ENCODE results near the gene PXT1. TPM values are rescaled to one million over a fixed set of nuclear protein-coding genes. Genes with fewer than 3 reads are reported as not detected.
"Not testable (repeated sequence)": the region's sequence is repeated elsewhere in the genome, so short reads cannot be mapped to it uniquely, and the experiment has no call there.

PXT1 gene
- total RNA-seq, 2 experiments from 2014 or later = 0.15 to 0.29 TPM

DNA sequence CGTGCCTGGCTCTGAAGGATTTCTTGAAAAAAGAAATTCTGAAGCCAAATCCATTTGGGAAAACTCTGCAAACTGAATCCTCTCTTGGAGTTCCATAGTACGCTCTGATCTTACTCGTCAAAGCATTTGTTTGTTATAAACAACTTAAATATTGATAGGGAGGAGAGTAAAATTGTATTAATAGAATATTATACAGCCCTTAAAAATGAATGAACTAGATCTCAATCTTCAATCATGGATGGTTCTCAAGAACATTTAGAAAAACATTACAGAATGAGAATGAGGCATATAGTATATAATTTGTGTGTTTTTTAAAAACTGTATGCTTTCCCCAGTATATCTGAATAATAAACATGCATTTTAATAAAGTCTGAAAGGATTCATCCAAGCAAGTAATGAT, 25.0 kb upstream of the PXT1 start:
- Mint-ChIP-seq H3K27ac (no peak overlapping the region), H3K36me3 (ENCODE audit: low read depth) (peaks cover 15% of the 10 kb centered on the region)

GRCh38 chr6:36464233-36464632, 21.6 kb upstream of the PXT1 start:
- Mint-ChIP-seq H3K4me1 (ENCODE audit: low read depth) (peaks cover 28% of the 10 kb centered on the region), H3K36me3 (ENCODE audit: low read depth) (peaks cover 8% of the 10 kb centered on the region), H3K27ac (no peak overlapping the region), H3K4me3 (no peak overlapping the region), H3K27me3 (ENCODE audit: low read depth) (no peaks in the 10 kb centered on the region), H3K9me3 (no peaks in the 10 kb centered on the region)
- DNase-seq = no peak
- CTCF ChIA-PET = no interaction called here
- intact Hi-C loops (cut with micrococcal nuclease) = no loop called here

More for the DNA sequence above, 25.0 kb upstream of the PXT1 start:
- H3K9me3 Mint-ChIP-seq = no peaks in the 10 kb centered on the region
- no peaks in the 10 kb centered on the region for H3K27me3 Mint-ChIP-seq (ENCODE audit: low read depth)
- no peak overlapping the region for H3K4me3 Mint-ChIP-seq
- H3K4me1 Mint-ChIP-seq (ENCODE audit: low read depth) = peaks cover 18% of the 10 kb centered on the region
- intact Hi-C loops (cut with micrococcal nuclease) = no loop called here
- CTCF ChIA-PET = no interaction called here
- DNase-seq = no peak

- intact Hi-C loops (cut with micrococcal nuclease) = no loop called here
- no peaks in the 10 kb centered on the region for H3K9me3 Mint-ChIP-seq
- no peaks in the 10 kb centered on the region for H3K27me3 Mint-ChIP-seq (ENCODE audit: low read depth)
- H3K4me3 Mint-ChIP-seq = no peak overlapping the region
- no peak for DNase-seq
- no peak overlapping the region for H3K27ac Mint-ChIP-seq
- CTCF ChIA-PET = no interaction called here
- H3K36me3 Mint-ChIP-seq (ENCODE audit: low read depth) = peaks cover 8% of the 10 kb centered on the region
- peaks cover 25% of the 10 kb centered on the region for H3K4me1 Mint-ChIP-seq (ENCODE audit: low read depth)
Observed at GRCh38 chr6:36463676-36464075, 21.0 kb upstream of the PXT1 start.

DNA sequence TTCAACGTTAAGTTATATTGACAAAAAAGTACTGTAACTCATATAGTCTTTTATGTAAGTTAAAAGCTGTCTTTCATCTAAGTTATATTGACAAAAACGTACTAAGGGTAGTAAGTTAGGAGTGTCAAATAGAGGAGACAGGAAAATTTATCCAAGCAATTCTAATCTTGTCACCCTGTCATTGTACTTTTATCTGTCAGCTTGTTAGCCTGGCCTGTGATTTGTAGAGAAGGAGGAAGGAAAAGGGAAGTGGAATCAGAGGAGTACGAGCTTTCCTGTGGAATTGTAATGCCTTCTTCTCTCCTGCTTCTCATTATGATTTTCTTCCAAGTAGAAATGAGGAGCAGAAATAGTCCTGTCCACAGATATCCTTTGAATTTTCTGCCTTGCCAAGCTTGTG, 19.0 kb upstream of the PXT1 start:
- no peak for DNase-seq
- CTCF ChIA-PET = no interaction called here
- intact Hi-C loops (cut with micrococcal nuclease) = no loop called here

GRCh38 chr6:36460916-36461315, 18.3 kb upstream of the PXT1 start:
- H3K27ac Mint-ChIP-seq = no peak overlapping the region
- CTCF ChIA-PET = interaction anchor here (1.1 kb wide), 1 partner anchor 66 kb away, joined by 3 read pairs; no protein-coding TSS in a partner anchor
- H3K4me3 Mint-ChIP-seq = no peak overlapping the region
- no peak for DNase-seq
- peaks cover 34% of the 10 kb centered on the region for H3K4me1 Mint-ChIP-seq (ENCODE audit: low read depth)
- peaks cover 7% of the 10 kb centered on the region for H3K36me3 Mint-ChIP-seq (ENCODE audit: low read depth)
- no peaks in the 10 kb centered on the region for H3K27me3 Mint-ChIP-seq (ENCODE audit: low read depth)
- H3K9me3 Mint-ChIP-seq = no peaks in the 10 kb centered on the region
- intact Hi-C loops (cut with micrococcal nuclease) = no loop called here

More for the DNA sequence above, 19.0 kb upstream of the PXT1 start:
- Mint-ChIP-seq H3K4me1 (ENCODE audit: low read depth) (peaks cover 34% of the 10 kb centered on the region), H3K27me3 (ENCODE audit: low read depth) (no peaks in the 10 kb centered on the region), H3K9me3 (no peaks in the 10 kb centered on the region), H3K4me3 (no peak overlapping the region), H3K27ac (no peak overlapping the region), H3K36me3 (ENCODE audit: low read depth) (peaks cover 9% of the 10 kb centered on the region)

GRCh38 chr6:36459501-36459900, 16.8 kb upstream of the PXT1 start:
- no peak overlapping the region for H3K4me3 Mint-ChIP-seq
- no peaks in the 10 kb centered on the region for H3K9me3 Mint-ChIP-seq
- H3K27me3 Mint-ChIP-seq (ENCODE audit: low read depth) = no peaks in the 10 kb centered on the region
- no peak overlapping the region for H3K27ac Mint-ChIP-seq
- H3K4me1 Mint-ChIP-seq (ENCODE audit: low read depth) = peaks cover 34% of the 10 kb centered on the region
- CTCF ChIA-PET = interaction anchor here (0.6 to 0.7 kb wide), 2 partner anchors 121 to 241 kb away, joined by 3 read pairs; no protein-coding TSS in a partner anchor
- no peak for DNase-seq
- intact Hi-C loops (cut with micrococcal nuclease) = no loop called here
- peaks cover 6% of the 10 kb centered on the region for H3K36me3 Mint-ChIP-seq (ENCODE audit: low read depth)

DNA sequence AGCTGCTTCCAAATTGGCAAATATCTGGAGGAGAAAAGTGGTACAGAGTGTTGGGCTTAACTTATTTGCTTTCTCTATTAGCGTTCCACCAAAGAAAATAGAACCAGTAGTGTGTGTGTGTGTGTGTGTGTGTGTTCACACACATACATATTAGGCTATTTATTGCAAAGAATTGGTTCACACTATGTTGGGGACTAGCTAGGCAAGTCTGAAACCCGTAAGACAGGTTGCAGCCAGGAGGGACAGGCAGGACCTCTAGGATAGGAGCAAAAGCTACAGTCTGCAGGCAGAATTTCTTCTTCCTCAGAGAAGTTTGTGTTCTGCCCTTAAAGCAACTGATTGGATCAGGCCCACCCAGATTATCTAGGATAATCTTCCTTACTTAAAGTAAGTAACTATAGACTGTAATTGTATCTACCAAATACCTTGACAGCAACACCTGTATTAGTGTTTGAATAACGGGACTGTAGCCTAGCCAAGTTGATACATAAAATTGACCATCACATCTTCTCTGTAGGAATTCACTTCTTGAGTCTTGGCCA, 12.9 kb upstream of the PXT1 start:
- DNase-seq = no peak
- H3K27me3 Mint-ChIP-seq (ENCODE audit: low read depth) = no peaks in the 10 kb centered on the region
- peaks cover 11% of the 10 kb centered on the region for H3K36me3 Mint-ChIP-seq (ENCODE audit: low read depth)
- H3K4me1 Mint-ChIP-seq (ENCODE audit: low read depth) = peaks cover 19% of the 10 kb centered on the region
- no peak overlapping the region for H3K27ac Mint-ChIP-seq
- intact Hi-C loops (cut with micrococcal nuclease) = no loop called here
- CTCF ChIA-PET = interaction anchor here (0.7 kb wide), 1 partner anchor 138 kb away, joined by 3 read pairs; no protein-coding TSS in a partner anchor
- H3K4me3 Mint-ChIP-seq = no peak overlapping the region
- H3K9me3 Mint-ChIP-seq = no peaks in the 10 kb centered on the region

- Mint-ChIP-seq H3K4me1 (ENCODE audit: low read depth) (peaks cover 30% of the 10 kb centered on the region), H3K36me3 (ENCODE audit: low read depth) (peaks cover 26% of the 10 kb centered on the region)
- H3K9me3 Mint-ChIP-seq; CTCF ChIA-PET; intact Hi-C loops (cut with micrococcal nuclease); H3K4me3 Mint-ChIP-seq; H3K27ac Mint-ChIP-seq; DNase-seq; H3K27me3 Mint-ChIP-seq (ENCODE audit: low read depth): not testable (repeated sequence)
Observed at GRCh38 chr6:36452897-36453296, 10.2 kb upstream of the PXT1 start.

GRCh38 chr6:36449173-36449572, 6.5 kb upstream of the PXT1 start:
- H3K27me3 Mint-ChIP-seq (ENCODE audit: low read depth); H3K4me3 Mint-ChIP-seq; CTCF ChIA-PET; H3K9me3 Mint-ChIP-seq; intact Hi-C loops (cut with micrococcal nuclease); H3K27ac Mint-ChIP-seq; DNase-seq: not testable (repeated sequence)
- peaks cover 23% of the 10 kb centered on the region for H3K36me3 Mint-ChIP-seq (ENCODE audit: low read depth)
- peaks cover 38% of the 10 kb centered on the region for H3K4me1 Mint-ChIP-seq (ENCODE audit: low read depth)

DNA sequence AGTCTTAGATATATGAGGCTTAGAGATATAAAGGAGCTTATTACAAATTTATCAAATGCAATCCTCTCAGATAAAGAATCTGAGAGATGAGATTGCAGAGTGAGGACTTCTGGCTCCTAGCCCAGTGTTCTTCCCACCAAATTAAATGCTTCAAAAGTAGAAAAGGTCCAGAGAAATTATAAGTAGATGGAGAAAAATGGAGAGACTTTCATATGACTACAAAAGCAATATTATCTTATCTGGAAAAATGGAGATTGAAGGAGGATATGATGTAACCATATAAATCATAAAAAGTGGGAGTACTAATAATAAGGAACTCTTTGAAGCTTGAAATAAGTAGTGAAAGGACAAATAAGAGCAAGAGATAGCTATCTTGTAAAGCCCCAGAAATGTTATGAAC, 3.0 kb upstream of the PXT1 start:
- H3K4me1 Mint-ChIP-seq (ENCODE audit: low read depth) = peaks cover 55% of the 10 kb centered on the region
- intact Hi-C loops (cut with micrococcal nuclease) = no loop called here
- H3K9me3 Mint-ChIP-seq = peaks cover 6% of the 10 kb centered on the region
- H3K27ac Mint-ChIP-seq = peak overlapping the region; percentile 11
- DNase-seq = no peak
- peaks cover 19% of the 10 kb centered on the region for H3K36me3 Mint-ChIP-seq (ENCODE audit: low read depth)
- H3K4me3 Mint-ChIP-seq = no peak overlapping the region
- CTCF ChIA-PET = interaction anchor here (0.6 to 0.8 kb wide), 3 partner anchors 33 to 103 kb away, joined by 3 read pairs; no protein-coding TSS in a partner anchor
- no peaks in the 10 kb centered on the region for H3K27me3 Mint-ChIP-seq (ENCODE audit: low read depth)

DNA sequence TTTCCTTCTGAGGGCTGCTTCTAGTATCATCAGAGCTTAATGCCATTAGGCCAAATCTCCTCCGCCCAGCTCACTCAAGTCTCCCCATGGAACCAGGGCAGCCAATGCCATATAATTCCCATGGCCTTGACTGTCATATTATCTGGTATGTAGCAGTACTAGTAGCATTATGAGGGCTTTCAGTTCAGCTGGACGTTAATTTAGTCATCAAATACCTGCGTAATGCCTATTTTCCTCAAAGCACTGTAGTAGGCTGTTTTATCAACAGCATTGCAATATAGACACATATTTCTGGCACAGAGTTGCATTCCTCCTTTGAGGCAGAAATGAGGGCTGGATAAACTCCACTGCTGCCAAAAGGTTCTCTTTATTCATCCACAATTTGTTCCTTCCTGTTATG, 1.8 kb upstream of the PXT1 start:
- H3K27me3 Mint-ChIP-seq (ENCODE audit: low read depth) = no peaks in the 10 kb centered on the region
- intact Hi-C loops (cut with micrococcal nuclease) = loop anchor here (5.0 kb wide), 3 partner anchors 312 to 727 kb away; partner anchors contain the start of genes MAPK13 and MAPK14
- peak overlapping the region; percentile 87 for H3K4me3 Mint-ChIP-seq
- peaks cover 18% of the 10 kb centered on the region for H3K36me3 Mint-ChIP-seq (ENCODE audit: low read depth)
- H3K4me1 Mint-ChIP-seq (ENCODE audit: low read depth) = peaks cover 48% of the 10 kb centered on the region
- peak overlapping the region; percentile 87 for H3K27ac Mint-ChIP-seq
- DNase-seq = no peak
- peaks cover 6% of the 10 kb centered on the region for H3K9me3 Mint-ChIP-seq
- CTCF ChIA-PET = no interaction called here

- CTCF ChIA-PET = interaction anchor here (0.7 to 1.5 kb wide), 2 partner anchors 20 to 149 kb away, joined by 3 read pairs; no protein-coding TSS in a partner anchor
- H3K4me1 Mint-ChIP-seq (ENCODE audit: low read depth) = peaks cover 41% of the 10 kb centered on the region
- peak overlapping the region; percentile 87 for H3K27ac Mint-ChIP-seq
- intact Hi-C loops (cut with micrococcal nuclease) = loop anchor here (2.0 to 5.0 kb wide), 4 partner anchors 103 to 726 kb away; partner anchors contain the start of genes MAPK13, MAPK14 and STK38
- H3K36me3 Mint-ChIP-seq (ENCODE audit: low read depth) = peaks cover 11% of the 10 kb centered on the region
- peaks cover 2% of the 10 kb centered on the region for H3K9me3 Mint-ChIP-seq
- H3K27me3 Mint-ChIP-seq (ENCODE audit: low read depth) = no peaks in the 10 kb centered on the region
- H3K4me3 Mint-ChIP-seq = peak overlapping the region; percentile 87
- peak; percentile 40 for DNase-seq
Observed at GRCh38 chr6:36443471-36444428, 1.1 kb upstream of the PXT1 start.

Data from activated naive CD4-positive, alpha-beta T cell treated with anti-CD3 and anti-CD28 coated beads for 36 hours (primary cell).